GM12878 (cell line): ENCODE data around the gene RPLP2. TPM values are rescaled to one million over a fixed set of nuclear protein-coding genes. Genes with fewer than 3 reads are reported as not detected.

Experiments used
- ATAC-seq: fragments of 200-7000 bp; cut with Tn5 transposase; 3 replicates; pipeline ENCODE4 v1.9.1; 2020; ENCODE audit warnings: mild to moderate bottlenecking, moderate library complexity
- BruUV-seq: library from RNA; stranded (reverse); fragments of 400-500 nt; replicated peaks from 2 replicates; lab custom pipeline; 2021; lab: Mats Ljungman, UMichigan
- CTCF ChIA-PET: fragments of 300-600 bp; sonication (Branson Sonifier 250); formaldehyde crosslinking; extraction: SDS; loops from one replicate; lab custom pipeline; 2021; ENCODE audit warnings: inconsistent platforms; lab: Yijun Ruan, JAX
- POLR2A ChIA-PET: fragments of 350-600 bp; formaldehyde crosslinking; extraction: SDS; loops from one replicate; lab custom pipeline; 2021; ENCODE audit warnings: inconsistent platforms; lab: Charles Lee
- RAD21 ChIA-PET: fragments of 300-600 bp; sonication (Branson Sonifier 250); formaldehyde crosslinking; loops from one replicate; lab custom pipeline; 2023; ENCODE audit warnings: antibody characterized with exemption; ENCODE audit not compliant: unreplicated experiment; lab: Charles Lee
- SMC1A ChIA-PET: fragments of 300-600 bp; sonication (Branson Sonifier 250); formaldehyde crosslinking; loops from one replicate; lab custom pipeline; 2023; ENCODE audit not compliant: unreplicated experiment, uncharacterized antibody; lab: Charles Lee
- DNase-seq: peaks from one replicate; pipeline ENCODE4 v3.0.0-alpha.2; 2011; ENCODE audit warnings: low read depth, low spot score
- FAIRE-seq: peaks from 3 replicates; lab custom pipeline; 2011; peaks lifted over from hg19 to GRCh38; lab: Jason Lieb, UNC
- H2AFZ ChIP-seq: 2 replicates; pipeline ENCODE4 v1.6.0; 2011; ENCODE audit warnings: low read depth, low read length, control low read depth; ENCODE audit not compliant: control insufficient read depth
- H3K27ac ChIP-seq: 2 replicates; pipeline ENCODE4 v1.5.1; 2011; ENCODE audit warnings: control low read depth; ENCODE audit not compliant: control insufficient read depth, insufficient read depth
- H3K27me3 ChIP-seq, 2 experiments: replicated peaks in 1 of 2; 2 replicates each; pipeline versions ENCODE4 v1.6.0 to v1.6.1; 2011; ENCODE audit warnings: low read length in 1 of 2; ENCODE audit not compliant: control insufficient read depth in 2 of 2, insufficient read depth in 2 of 2
- H3K36me3 ChIP-seq, 2 experiments: 2 replicates each; pipeline ENCODE4 v1.5.1; 2011; ENCODE audit warnings: low read length in 1 of 2; ENCODE audit not compliant: control insufficient read depth in 2 of 2, insufficient read depth in 2 of 2
- H3K4me1 ChIP-seq: 2 replicates; pipeline ENCODE4 v1.6.1; 2011; ENCODE audit warnings: mild to moderate bottlenecking, low read length, moderate library complexity, mixed read lengths; ENCODE audit not compliant: control insufficient read depth, insufficient read depth
- H3K4me2 ChIP-seq: 2 replicates; pipeline ENCODE4 v1.6.0; 2011; ENCODE audit warnings: control low read depth; ENCODE audit not compliant: control insufficient read depth, insufficient read depth
- H3K4me3 ChIP-seq: fragments of 200-600 bp; sonication (generic); 2 replicates; pipeline ENCODE4 v1.5.1; 2016
- H3K79me2 ChIP-seq: 2 replicates; pipeline ENCODE4 v1.6.0; 2011; ENCODE audit warnings: low read length; ENCODE audit not compliant: control insufficient read depth, insufficient read depth
- H3K9ac ChIP-seq: 2 replicates; pipeline ENCODE4 v1.8.0; 2011; ENCODE audit warnings: low read length, control low read depth, mixed read lengths; ENCODE audit not compliant: control insufficient read depth, insufficient read depth
- H3K9me3 ChIP-seq: replicated peaks from 3 replicates; pipeline ENCODE4 v1.5.1; 2011; ENCODE audit warnings: mild to moderate bottlenecking, low read length; ENCODE audit not compliant: control insufficient read depth, insufficient read depth
- H4K20me1 ChIP-seq: 2 replicates; pipeline ENCODE4 v1.6.0; 2011; ENCODE audit not compliant: control insufficient read depth, insufficient read depth
- CTCF ChIP-seq, 3 experiments: IDR thresholded peaks in 2 of 3; conservative IDR thresholded peaks in 1 of 3; 2 replicates each; pipeline ENCODE4 v1.5.1; 2011; ENCODE audit warnings: low read depth in 3 of 3, low read length in 3 of 3, mild to moderate bottlenecking in 3 of 3, control low read depth in 2 of 3, moderate library complexity in 2 of 3, inconsistent platforms in 1 of 3, mixed read lengths in 1 of 3; ENCODE audit not compliant: control insufficient read depth in 2 of 3, insufficient read depth in 1 of 3; ENCODE audit errors: extremely low read depth in 1 of 3
- EGR1 ChIP-seq, 2 experiments: IDR thresholded peaks; 1 replicate in 1 of 2; 2 replicates in 1 of 2; pipeline ENCODE4 v1.6.1; 2011 to 2012; ENCODE audit warnings: low read depth in 2 of 2, low read length in 2 of 2, borderline replicate concordance in 1 of 2, mild to moderate bottlenecking in 1 of 2, moderate library complexity in 1 of 2
- EP300 ChIP-seq, 2 experiments: fragments of 150-350 bp in 1 of 2; IDR thresholded peaks; 2 replicates each; pipeline ENCODE4 v1.6.1; 2011 to 2012; ENCODE audit warnings: low read depth in 2 of 2, low read length in 2 of 2, borderline replicate concordance in 1 of 2, improper control_type of control experiment in 1 of 2, inconsistent platforms in 1 of 2; ENCODE audit not compliant: control insufficient read depth in 1 of 2
- HDAC6 ChIP-seq: fragments of 200-600 bp; sonication (generic); IDR thresholded peaks from one replicate; pipeline ENCODE4 v1.8.0; 2017; ENCODE audit warnings: antibody characterized with exemption; ENCODE audit not compliant: unreplicated experiment
- MEF2B ChIP-seq: fragments of 450-650 bp; IDR thresholded peaks from 2 replicates; pipeline ENCODE4 v1.6.1; 2018; ENCODE audit warnings: mild to moderate bottlenecking, moderate library complexity; ENCODE audit not compliant: partially characterized antibody, poor library complexity, severe bottlenecking
- SMAD1 ChIP-seq: fragments of 450-650 bp; IDR thresholded peaks from 2 replicates; pipeline ENCODE4 v1.6.1; 2018; ENCODE audit warnings: mild to moderate bottlenecking, low read depth; ENCODE audit not compliant: partially characterized antibody
- YY1 ChIP-seq: IDR thresholded peaks from 2 replicates; pipeline ENCODE4 v1.6.1; 2011; ENCODE audit warnings: low read depth, mild to moderate bottlenecking, low read length
- ZNF274 ChIP-seq: IDR thresholded peaks from one replicate; pipeline ENCODE4 v1.8.0; 2011; ENCODE audit not compliant: insufficient read length, insufficient read depth
- WGBS: methylation state at CpG from one replicate; pipeline ENCODE4 v1.1.6; 2016; ENCODE audit warnings: low lambda C conversion rate; ENCODE audit not compliant: insufficient replicate concordance, insufficient coverage; ENCODE audit errors: missing lambda C conversion rate; 5-methylcytosine and 5-hydroxymethylcytosine counted together
- in situ Hi-C: fragments of 300-500 bp; cut with MboI; formaldehyde crosslinking; loops from 9 replicates; pipeline ENCODE4 v1.14.3; 2018; ENCODE audit warnings: mixed read lengths
- intact Hi-C: fragments of 100-400 bp; cut with micrococcal nuclease; formaldehyde crosslinking; loops from one replicate; pipeline ENCODE4 v1.14.2; 2022; ENCODE audit not compliant: unreplicated experiment
- polyA plus RNA-seq, 11 experiments: library from polyadenylated mRNA; depleted of rRNA in 4 of 11; unstranded in 6 of 11; stranded (reverse) in 5 of 11; fragments of >200 nt; fragmentation: Nextera tagmentation in 4 of 11; fragmentation: Illumina TruSeq in 1 of 11; extraction: Ambion mirVana in 4 of 11; extraction: Trizol in 1 of 11; gene quantifications; 1 replicate in 1 of 11; 2 replicates in 10 of 11; pipeline versions ENCODE4 v1.2.1 to v1.2.3, GENCODE V29; 2011 to 2016; ENCODE audit warnings: inconsistent platforms in 2 of 11, missing spikeins in 2 of 11, low read depth in 1 of 11
- total RNA-seq, 4 experiments: library from RNA; depleted of rRNA in 3 of 4; stranded (reverse); fragments of >200 nt in 3 of 4; fragmentation: Illumina TruSeq in 1 of 4; extraction: Trizol in 1 of 4; gene quantifications; 2 replicates each; pipeline versions ENCODE4 v1.2.1 to v1.2.3, GENCODE V29; 2013 to 2021

Gene RPLP2
- total and polyA plus RNA-seq, 10 of the 15 experiments (the other 5 are each of a cell fraction or from before 2014, with no cell fraction given): 488 to 3,558 (median 1,481) TPM

- Histone ChIP-seq H3K9me3 (no peaks in the 10 kb centered on the region), H3K79me2 (no peaks in the 10 kb centered on the region), H3K4me2 (no peak overlapping the region; the same call in 1 of the 2 replicates), H4K20me1 (no peaks in the 10 kb centered on the region), H3K27ac (no peak overlapping the region), H3K4me3 (no peak overlapping the region), H2AFZ (no peak overlapping the region), H3K36me3 (peaks cover 0 to 6% of the 10 kb centered on the region in 2 experiments; a peak in 2 of 4 replicates), H3K9ac (no peak overlapping the region), H3K4me1 (peaks cover 7% of the 10 kb centered on the region), H3K27me3 (no peaks in the 10 kb centered on the region)
- FAIRE-seq: no peak
- BruUV-seq: no TSS peak
- DNase-seq: no peak
- ChIA-PET SMC1A (no interaction called here), POLR2A (no interaction called here), RAD21 (no interaction called here), CTCF (no interaction called here)
- 67% methylated on average over 27 of the region's 28 CpGs for WGBS
- intact Hi-C loops (no loop called here), in situ Hi-C loops (no loop called here)
- ATAC-seq: peak; percentile 29; the same call in 2 of the 3 replicates
- TF ChIP-seq MEF2B: no peak
- TF ChIP-seq EGR1 (IDR thresholded peaks at IDR 0.05; ENCODE audit: borderline replicate concordance in 1 of 2, low read depth in 2 of 2, low read length in 2 of 2): no peak
- 0 out of 2 replicates have a peak, but pooled peaks have one; percentile 9 for TF ChIP-seq YY1
- 0 out of 6 replicates have a peak, but pooled peaks of 1 of the 3 experiments have one; percentile 26 for TF ChIP-seq CTCF (IDR thresholded peaks at IDR 0.05 in 2 of 3, conservative IDR thresholded peaks at IDR 0.05 in 1 of 3; ENCODE audit: control insufficient read depth in 2 of 3, extremely low read depth in 1 of 3, insufficient read depth in 1 of 3, low read depth in 3 of 3, low read length in 3 of 3)
- TF ChIP-seq SMAD1: no peak
- no peak for TF ChIP-seq HDAC6
- no peak for TF ChIP-seq ZNF274
- TF ChIP-seq EP300 (IDR thresholded peaks at IDR 0.05; ENCODE audit: borderline replicate concordance in 1 of 2, control insufficient read depth in 1 of 2, low read depth in 2 of 2, low read length in 2 of 2): no peak
Measured at GRCh38 chr11:788009-788640, 21.6 kb upstream of the RPLP2 start.
